HEK293T (cell line): ENCODE measurements around the gene APH1A.

ENCODE experiments used
- CTCF ChIA-PET: fragments of 350-600 bp; formaldehyde crosslinking; extraction: SDS; loops from one replicate; lab custom pipeline; 2021; ENCODE audit warnings: antibody characterized with exemption, inconsistent platforms; lab: Yijun Ruan, JAX
- POLR2A ChIA-PET: fragments of 350-600 bp; formaldehyde crosslinking; extraction: SDS; loops from one replicate; lab custom pipeline; 2020; ENCODE audit warnings: antibody characterized with exemption, inconsistent platforms; lab: Yijun Ruan, JAX
- DNase-seq: peaks from one replicate; pipeline ENCODE4 v3.0.0; 2012; ENCODE audit warnings: mixed read lengths; ENCODE audit errors: extremely low spot score
- ARNT ChIP-seq: fragments of 450-650 bp; IDR thresholded peaks from 2 replicates; pipeline ENCODE4 v1.6.1; 2017; ENCODE audit warnings: mild to moderate bottlenecking
- BHLHE40 ChIP-seq: fragments of 450-650 bp; IDR thresholded peaks from 2 replicates; pipeline ENCODE4 v1.6.1; 2016; ENCODE audit warnings: mild to moderate bottlenecking, moderate library complexity, borderline replicate concordance
- CTBP1 ChIP-seq: fragments of 450-650 bp; IDR thresholded peaks from 2 replicates; pipeline ENCODE4 v1.6.1; 2016; ENCODE audit warnings: borderline replicate concordance
- ELF4 ChIP-seq: fragments of 450-650 bp; IDR thresholded peaks from 2 replicates; pipeline ENCODE4 v1.6.1; 2017; ENCODE audit warnings: antibody characterized with exemption
- FOXA1 ChIP-seq: fragments of 450-650 bp; IDR thresholded peaks from 2 replicates; pipeline ENCODE4 v1.6.1; 2016; ENCODE audit warnings: mild to moderate bottlenecking
- FOXK2 ChIP-seq: fragments of 450-650 bp; IDR thresholded peaks from 2 replicates; pipeline ENCODE4 v1.6.1; 2016; ENCODE audit warnings: mild to moderate bottlenecking
- FOXM1 ChIP-seq: fragments of 450-650 bp; IDR thresholded peaks from 2 replicates; pipeline ENCODE4 v1.6.1; 2017; ENCODE audit warnings: mild to moderate bottlenecking, borderline replicate concordance
- HDGF ChIP-seq: fragments of 450-650 bp; IDR thresholded peaks from 2 replicates; pipeline ENCODE4 v1.6.1; 2017; ENCODE audit warnings: antibody characterized with exemption, borderline replicate concordance
- L3MBTL2 ChIP-seq: fragments of 450-650 bp; conservative IDR thresholded peaks from 2 replicates; pipeline ENCODE4 v1.6.1; 2016; ENCODE audit warnings: mild to moderate bottlenecking
- LEF1 ChIP-seq: fragments of 450-650 bp; IDR thresholded peaks from 2 replicates; pipeline ENCODE4 v1.6.1; 2017; ENCODE audit warnings: mild to moderate bottlenecking, borderline replicate concordance
- NFRKB ChIP-seq: fragments of 450-650 bp; IDR thresholded peaks from 2 replicates; pipeline ENCODE4 v1.6.1; 2016; ENCODE audit warnings: mild to moderate bottlenecking, moderate library complexity
- SP1 ChIP-seq: fragments of 450-650 bp; IDR thresholded peaks from 2 replicates; pipeline ENCODE4 v1.6.1; 2017
- SUZ12 ChIP-seq: fragments of 450-650 bp; IDR thresholded peaks from 2 replicates; pipeline ENCODE4 v1.6.1; 2016; ENCODE audit warnings: mild to moderate bottlenecking
- TARDBP ChIP-seq: fragments of 450-650 bp; IDR thresholded peaks from 2 replicates; pipeline ENCODE4 v1.6.1; 2016
- ZNF384 ChIP-seq: fragments of 450-650 bp; IDR thresholded peaks from 2 replicates; pipeline ENCODE4 v1.6.1; 2016
- TF ChIP-seq, protein P1 (sequence below): fragments of 450-650 bp; IDR thresholded peaks from 2 replicates; pipeline ENCODE4 v1.6.1; 2016

The APH1A gene

DNA sequence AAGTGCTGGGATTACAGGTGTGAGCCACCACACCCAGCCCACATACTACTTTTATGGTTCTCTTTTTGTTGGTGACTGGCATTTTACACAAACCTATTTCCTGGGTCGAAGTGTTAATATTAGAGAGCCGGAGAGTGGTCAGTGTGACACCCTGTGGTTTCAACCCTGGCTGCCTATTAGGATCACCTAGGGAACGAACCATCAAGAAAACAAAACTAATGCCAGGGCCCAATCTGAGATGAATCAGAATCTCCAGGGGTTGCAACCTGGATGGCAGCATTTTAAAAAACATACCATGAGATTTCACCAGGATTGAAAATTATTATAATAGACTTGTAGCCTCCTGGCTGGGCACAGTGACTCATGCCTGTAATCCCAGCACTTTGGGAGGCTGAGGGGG is 30.9 kb upstream of the APH1A start:
- TF ChIP-seq HDGF (no peak), ARNT (no peak), ELF4 (no peak), FOXM1 (no peak), BHLHE40 (no peak), NFRKB (no peak), TARDBP (no peak), CTBP1 (no peak), SP1 (no peak), SUZ12 (no peak), FOXA1 (no peak), L3MBTL2 (no peak), ZNF384 (no peak), FOXK2 (no peak), LEF1 (no peak)
- TF ChIP-seq, protein P1, sequence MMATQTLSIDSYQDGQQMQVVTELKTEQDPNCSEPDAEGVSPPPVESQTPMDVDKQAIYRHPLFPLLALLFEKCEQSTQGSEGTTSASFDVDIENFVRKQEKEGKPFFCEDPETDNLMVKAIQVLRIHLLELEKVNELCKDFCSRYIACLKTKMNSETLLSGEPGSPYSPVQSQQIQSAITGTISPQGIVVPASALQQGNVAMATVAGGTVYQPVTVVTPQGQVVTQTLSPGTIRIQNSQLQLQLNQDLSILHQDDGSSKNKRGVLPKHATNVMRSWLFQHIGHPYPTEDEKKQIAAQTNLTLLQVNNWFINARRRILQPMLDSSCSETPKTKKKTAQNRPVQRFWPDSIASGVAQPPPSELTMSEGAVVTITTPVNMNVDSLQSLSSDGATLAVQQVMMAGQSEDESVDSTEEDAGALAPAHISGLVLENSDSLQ = no peak
- CTCF ChIA-PET = no interaction called here

DNA sequence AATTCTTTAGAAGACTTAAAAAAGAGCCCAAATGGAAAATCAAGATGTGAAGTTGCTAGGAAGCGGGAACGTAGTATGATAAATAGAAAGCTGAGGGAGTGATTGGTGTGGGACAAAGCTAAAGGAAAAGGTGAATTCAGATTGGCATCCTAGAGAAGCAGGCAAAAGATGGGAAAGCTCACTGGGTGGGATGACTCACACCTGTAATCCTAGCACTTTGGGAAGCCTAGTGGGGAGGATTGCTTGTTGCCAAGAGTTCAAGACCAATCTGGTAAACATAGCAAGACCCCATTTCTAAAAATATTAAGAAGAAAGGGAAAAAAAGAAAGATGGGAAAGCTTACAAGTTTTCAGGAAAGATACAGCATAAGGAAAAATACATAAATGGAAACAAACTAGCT is 26.7 kb upstream of the APH1A start:
- no peak for DNase-seq
- ChIA-PET CTCF (no interaction called here), POLR2A (interaction anchor here (0.8 to 1.6 kb wide), 4 partner anchors 8 to 35 kb away, joined by 3 to 4 read pairs (median 4); partner anchors contain the start of gene C1orf54)
- TF ChIP-seq L3MBTL2 (no peak), FOXM1 (no peak), TARDBP (no peak), CTBP1 (no peak), HDGF (no peak), FOXA1 (no peak), NFRKB (no peak), SP1 (no peak), SUZ12 (no peak), BHLHE40 (no peak)
- TF ChIP-seq, protein P1 = no peak

More for the DNA sequence above, 30.9 kb upstream of the APH1A start:
- DNase-seq = no peak
- POLR2A ChIA-PET = no interaction called here

DNA sequence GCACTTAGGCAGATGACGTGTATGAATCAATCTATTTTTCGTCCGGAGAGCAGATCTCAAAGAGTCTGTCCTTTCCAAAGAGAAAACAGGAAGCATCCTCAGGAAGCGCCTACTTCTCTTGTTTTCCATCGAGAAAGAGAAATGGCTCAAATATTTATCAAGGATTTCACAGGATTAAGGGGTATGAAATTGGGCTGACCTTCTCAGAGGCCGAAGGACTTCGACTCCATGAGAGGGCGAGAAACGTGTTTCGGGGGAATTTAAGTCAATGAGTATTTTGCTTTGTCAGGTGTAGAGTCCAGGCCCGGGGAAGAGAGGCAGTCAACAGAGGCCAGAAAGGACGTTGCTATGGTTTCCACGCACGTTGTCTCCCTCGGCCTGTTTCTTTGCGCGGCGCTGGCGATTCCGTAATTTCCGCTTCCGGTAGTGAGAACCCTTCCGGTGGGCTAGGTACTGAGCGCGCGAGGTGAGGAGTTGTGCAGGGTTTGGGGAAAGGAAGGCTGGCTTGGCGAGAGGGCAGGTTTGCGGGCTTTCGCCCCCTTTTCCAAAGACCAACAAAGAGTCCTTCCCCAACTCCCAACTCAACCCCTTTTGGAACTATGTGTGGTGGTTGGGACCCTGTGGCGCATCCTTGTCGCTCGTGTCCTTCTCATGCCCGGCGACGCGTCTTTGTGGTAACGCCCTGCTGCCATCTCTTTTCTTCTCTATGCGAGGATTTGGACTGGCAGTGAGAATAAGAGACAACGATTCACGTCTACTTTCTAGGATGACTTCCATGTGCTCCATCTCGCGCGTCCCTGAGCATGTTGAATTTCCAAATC is 24.8 kb upstream of the APH1A start, which contains the start of gene MRPS21:
TSS of gene MRPS21 (plus strand) at position 429 of the 821 bp plus-strand sequence. CDS start 506 bp downstream, outside the sequence.
- DNase-seq = peak; percentile 96
- CTCF ChIA-PET = no interaction called here
- POLR2A ChIA-PET = no interaction called here
- TF ChIP-seq SP1 (no peak), BHLHE40 (no peak), NFRKB (no peak), HDGF (no peak), TARDBP (no peak), FOXK2 (no peak), ARNT (no peak), FOXM1 (no peak), SUZ12 (no peak), FOXA1 (no peak), L3MBTL2 (peak; percentile 90), LEF1 (no peak), ELF4 (peak; percentile 35; the same call in 1 of the 2 replicates), CTBP1 (no peak)
- TF ChIP-seq, protein P1 = no peak

DNA sequence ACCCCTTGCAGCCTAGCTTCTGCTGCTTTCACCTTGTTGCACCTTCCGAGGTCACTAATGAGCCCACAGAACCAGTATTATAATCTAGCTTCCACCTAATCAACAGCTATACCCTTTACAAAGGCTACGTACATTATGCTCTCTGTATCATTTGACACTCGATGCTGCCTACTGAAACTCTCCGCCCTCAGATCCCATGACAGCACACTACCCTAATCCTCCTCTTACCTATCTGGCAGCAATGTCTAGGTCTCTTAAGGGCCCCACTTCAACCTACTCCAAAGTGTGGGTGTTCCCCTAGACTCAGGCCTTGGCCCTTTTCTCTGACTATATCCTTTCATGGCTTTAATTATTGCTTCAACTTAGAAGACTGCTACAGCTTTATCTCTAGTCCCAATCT is 20.0 kb upstream of the APH1A start:
- ChIA-PET CTCF (no interaction called here), POLR2A (interaction anchor here (1.6 kb wide), 1 partner anchor 33 kb away, joined by 3 read pairs; the partner anchor contains the start of gene PRPF3)
- TF ChIP-seq HDGF = no peak
- TF ChIP-seq, protein P1 = no peak
- TF ChIP-seq LEF1 = no peak
- no peak for TF ChIP-seq ELF4
- no peak for TF ChIP-seq ZNF384
- no peak for TF ChIP-seq L3MBTL2
- TF ChIP-seq ARNT = no peak
- TF ChIP-seq CTBP1 = no peak
- TF ChIP-seq FOXA1 = no peak
- no peak for TF ChIP-seq TARDBP
- TF ChIP-seq NFRKB = no peak
- no peak for TF ChIP-seq FOXK2
- no peak for TF ChIP-seq FOXM1
- no peak for TF ChIP-seq BHLHE40
- no peak for DNase-seq

DNA sequence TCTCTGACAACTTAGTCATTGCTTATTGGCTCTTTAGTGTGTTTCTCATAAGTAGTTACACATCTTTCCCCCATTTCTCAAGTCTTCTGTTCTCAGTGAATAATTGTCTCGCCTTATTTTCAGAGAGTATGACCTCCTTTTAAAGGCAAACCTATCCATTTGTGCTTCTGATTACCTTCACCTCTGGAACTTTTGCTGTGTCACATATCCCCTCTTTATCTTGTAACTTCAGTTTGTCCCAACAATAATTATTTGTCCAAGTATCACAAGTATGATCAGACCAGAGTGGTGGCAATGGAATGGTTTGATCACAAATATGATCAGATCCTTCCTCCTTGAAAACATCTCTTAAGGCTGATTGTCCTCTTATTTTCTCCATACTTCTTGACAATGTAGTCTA is 19.6 kb upstream of the APH1A start:
- ChIA-PET CTCF (no interaction called here), POLR2A (interaction anchor here (1.4 to 1.6 kb wide), 2 partner anchors 33 kb away, joined by 3 to 4 read pairs; partner anchors contain the start of gene PRPF3)
- TF ChIP-seq BHLHE40 (no peak), ARNT (no peak), HDGF (no peak), SP1 (no peak), SUZ12 (no peak), ZNF384 (no peak)
- no peak for DNase-seq
